ENCODE results near the gene AGBL4.

AGBL4 gene

GRCh38 chr1:50047916-50048694, 24.4 kb upstream of the AGBL4 start:
- Histone ChIP-seq H2AFZ (ENCODE audit: low read depth, low read length) (no peak overlapping the region), H3K4me3 (ENCODE audit: low read depth in 1 of 2, low read length in 2 of 2) (no peak overlapping the region)
- DNase-seq: no peak

GRCh38 chr1:50038237-50038809, 14.6 kb upstream of the AGBL4 start:
- ATAC-seq (ENCODE audit: insufficient read depth, low read depth) (no peak), DNase-seq (no peak)
- Histone ChIP-seq H3K27me3 (ENCODE audit: insufficient read depth, low read length, poor library complexity) (peaks cover 3% of the 10 kb centered on the region), H4K20me1 (ENCODE audit: insufficient read depth, low read length) (no peaks in the 10 kb centered on the region), H3K9ac (ENCODE audit: low read depth, low read length) (no peak overlapping the region), H2AFZ (ENCODE audit: low read depth, low read length) (no peak overlapping the region), H3K27ac (ENCODE audit: low read length) (no peak overlapping the region), H3K36me3 (ENCODE audit: insufficient read depth, low read length) (no peaks in the 10 kb centered on the region), H3K9me3 (ENCODE audit: insufficient read depth, low read length, severe bottlenecking) (no peaks in the 10 kb centered on the region), H3K4me1 (ENCODE audit: insufficient read depth, low read length) (no peaks in the 10 kb centered on the region), H3K4me3 (ENCODE audit: low read depth in 1 of 2, low read length in 2 of 2) (no peak overlapping the region), H3K4me2 (ENCODE audit: insufficient read depth, low read length) (no peak overlapping the region), H3K79me2 (ENCODE audit: insufficient read depth, low read length) (no peaks in the 10 kb centered on the region)
- no peak for TF ChIP-seq EZH2 (IDR thresholded peaks at IDR 0.05; ENCODE audit: borderline replicate concordance, low read depth, low read length, severe bottlenecking)
- no peak for TF ChIP-seq CTCF (IDR thresholded peaks at IDR 0.05; ENCODE audit: borderline replicate concordance, extremely low read depth, low read length, poor library complexity, severe bottlenecking)

More at GRCh38 chr1:50047916-50048694, 24.4 kb upstream of the AGBL4 start:
- H3K36me3 ChIP-seq (ENCODE audit: insufficient read depth, low read length): no peaks in the 10 kb centered on the region
- no peak overlapping the region for H3K27ac ChIP-seq (ENCODE audit: low read length)
- no peaks in the 10 kb centered on the region for H3K27me3 ChIP-seq (ENCODE audit: insufficient read depth, low read length, poor library complexity)
- no peaks in the 10 kb centered on the region for H3K79me2 ChIP-seq (ENCODE audit: insufficient read depth, low read length)
- H4K20me1 ChIP-seq (ENCODE audit: insufficient read depth, low read length): no peaks in the 10 kb centered on the region
- H3K9me3 ChIP-seq (ENCODE audit: insufficient read depth, low read length, severe bottlenecking): no peaks in the 10 kb centered on the region
- H3K4me2 ChIP-seq (ENCODE audit: insufficient read depth, low read length): no peak overlapping the region
- no peak for ATAC-seq (ENCODE audit: insufficient read depth, low read depth)
- TF ChIP-seq CTCF (IDR thresholded peaks at IDR 0.05; ENCODE audit: borderline replicate concordance, extremely low read depth, low read length, poor library complexity, severe bottlenecking): no peak
- no peak for TF ChIP-seq EZH2 (IDR thresholded peaks at IDR 0.05; ENCODE audit: borderline replicate concordance, low read depth, low read length, severe bottlenecking)
- no peaks in the 10 kb centered on the region for H3K4me1 ChIP-seq (ENCODE audit: insufficient read depth, low read length)
- H3K9ac ChIP-seq (ENCODE audit: low read depth, low read length): no peak overlapping the region

- no peaks in the 10 kb centered on the region for H4K20me1 ChIP-seq (ENCODE audit: insufficient read depth, low read length)
- H3K4me2 ChIP-seq (ENCODE audit: insufficient read depth, low read length): no peak overlapping the region
- no peaks in the 10 kb centered on the region for H3K27me3 ChIP-seq (ENCODE audit: insufficient read depth, low read length, poor library complexity)
- H3K27ac ChIP-seq (ENCODE audit: low read length): no peak overlapping the region
- H3K36me3 ChIP-seq (ENCODE audit: insufficient read depth, low read length): no peaks in the 10 kb centered on the region
- ATAC-seq (ENCODE audit: insufficient read depth, low read depth) (no peak), DNase-seq (no peak)
- no peaks in the 10 kb centered on the region for H3K79me2 ChIP-seq (ENCODE audit: insufficient read depth, low read length)
- no peak overlapping the region for H2AFZ ChIP-seq (ENCODE audit: low read depth, low read length)
- no peak overlapping the region for H3K9ac ChIP-seq (ENCODE audit: low read depth, low read length)
- no peak for TF ChIP-seq EZH2 (IDR thresholded peaks at IDR 0.05; ENCODE audit: borderline replicate concordance, low read depth, low read length, severe bottlenecking)
- TF ChIP-seq CTCF (IDR thresholded peaks at IDR 0.05; ENCODE audit: borderline replicate concordance, extremely low read depth, low read length, poor library complexity, severe bottlenecking): no peak
- H3K9me3 ChIP-seq (ENCODE audit: insufficient read depth, low read length, severe bottlenecking): no peaks in the 10 kb centered on the region
- H3K4me3 ChIP-seq (ENCODE audit: low read depth in 1 of 2, low read length in 2 of 2): no peak overlapping the region
- H3K4me1 ChIP-seq (ENCODE audit: insufficient read depth, low read length): no peaks in the 10 kb centered on the region
These were observed 4.0 kb upstream of the AGBL4 start for GRCh38 chr1:50027794-50028193.
